ENCODE measurements around the gene TSFM. TPM values are rescaled to one million over a fixed set of nuclear protein-coding genes. Genes with fewer than 3 reads are reported as not detected.

TSFM gene
- total RNA-seq, 1 donor from 2014 or later: 53.7 TPM

DNA sequence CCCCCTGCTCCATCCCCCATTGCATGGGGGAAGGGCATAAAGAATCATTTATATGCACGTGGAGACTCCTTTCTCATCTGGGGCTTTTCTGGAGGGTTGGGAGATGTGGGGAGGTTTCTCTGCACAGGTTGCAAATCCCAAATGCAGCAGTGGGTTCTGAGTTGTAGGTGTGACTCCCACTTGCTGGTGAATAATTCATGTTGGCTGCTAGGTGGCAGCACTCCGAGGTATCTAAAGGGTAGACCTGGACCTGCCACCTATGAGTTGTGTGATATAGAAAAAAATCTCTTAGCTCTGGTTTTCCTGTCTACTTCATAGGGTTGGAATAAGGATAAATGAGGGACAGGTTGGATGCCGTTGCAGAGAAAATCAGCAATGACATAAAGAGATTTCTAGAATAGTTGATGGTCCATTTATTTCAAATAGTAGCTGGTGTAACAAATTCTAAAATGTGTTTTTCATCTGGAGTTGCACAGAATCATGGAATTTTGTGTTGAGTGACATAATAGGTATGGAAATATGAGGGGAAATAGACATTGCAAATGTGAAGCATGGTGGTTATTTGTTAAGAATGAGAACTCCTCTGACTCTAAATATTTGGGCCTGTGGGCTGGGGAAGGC lies 23.1 kb upstream of the TSFM start:
- TF ChIP-seq, protein P1, sequence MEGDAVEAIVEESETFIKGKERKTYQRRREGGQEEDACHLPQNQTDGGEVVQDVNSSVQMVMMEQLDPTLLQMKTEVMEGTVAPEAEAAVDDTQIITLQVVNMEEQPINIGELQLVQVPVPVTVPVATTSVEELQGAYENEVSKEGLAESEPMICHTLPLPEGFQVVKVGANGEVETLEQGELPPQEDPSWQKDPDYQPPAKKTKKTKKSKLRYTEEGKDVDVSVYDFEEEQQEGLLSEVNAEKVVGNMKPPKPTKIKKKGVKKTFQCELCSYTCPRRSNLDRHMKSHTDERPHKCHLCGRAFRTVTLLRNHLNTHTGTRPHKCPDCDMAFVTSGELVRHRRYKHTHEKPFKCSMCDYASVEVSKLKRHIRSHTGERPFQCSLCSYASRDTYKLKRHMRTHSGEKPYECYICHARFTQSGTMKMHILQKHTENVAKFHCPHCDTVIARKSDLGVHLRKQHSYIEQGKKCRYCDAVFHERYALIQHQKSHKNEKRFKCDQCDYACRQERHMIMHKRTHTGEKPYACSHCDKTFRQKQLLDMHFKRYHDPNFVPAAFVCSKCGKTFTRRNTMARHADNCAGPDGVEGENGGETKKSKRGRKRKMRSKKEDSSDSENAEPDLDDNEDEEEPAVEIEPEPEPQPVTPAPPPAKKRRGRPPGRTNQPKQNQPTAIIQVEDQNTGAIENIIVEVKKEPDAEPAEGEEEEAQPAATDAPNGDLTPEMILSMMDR (IDR thresholded peaks at IDR 0.05; ENCODE audit: borderline replicate concordance): peak; percentile 52
- Histone ChIP-seq H3K27ac (replicated peaks) (no peak overlapping the region), H3K4me1 (peaks cover 26% of the 10 kb centered on the region), H3K27me3 (ENCODE audit: low read depth) (peaks cover 28% of the 10 kb centered on the region), H3K4me3 (no peak overlapping the region), H3K36me3 (peaks cover 19% of the 10 kb centered on the region), H3K9me3 (replicated peaks) (no peaks in the 10 kb centered on the region)
- intact Hi-C loops (cut with micrococcal nuclease): no loop called here
- DNase-seq: no peak

DNA sequence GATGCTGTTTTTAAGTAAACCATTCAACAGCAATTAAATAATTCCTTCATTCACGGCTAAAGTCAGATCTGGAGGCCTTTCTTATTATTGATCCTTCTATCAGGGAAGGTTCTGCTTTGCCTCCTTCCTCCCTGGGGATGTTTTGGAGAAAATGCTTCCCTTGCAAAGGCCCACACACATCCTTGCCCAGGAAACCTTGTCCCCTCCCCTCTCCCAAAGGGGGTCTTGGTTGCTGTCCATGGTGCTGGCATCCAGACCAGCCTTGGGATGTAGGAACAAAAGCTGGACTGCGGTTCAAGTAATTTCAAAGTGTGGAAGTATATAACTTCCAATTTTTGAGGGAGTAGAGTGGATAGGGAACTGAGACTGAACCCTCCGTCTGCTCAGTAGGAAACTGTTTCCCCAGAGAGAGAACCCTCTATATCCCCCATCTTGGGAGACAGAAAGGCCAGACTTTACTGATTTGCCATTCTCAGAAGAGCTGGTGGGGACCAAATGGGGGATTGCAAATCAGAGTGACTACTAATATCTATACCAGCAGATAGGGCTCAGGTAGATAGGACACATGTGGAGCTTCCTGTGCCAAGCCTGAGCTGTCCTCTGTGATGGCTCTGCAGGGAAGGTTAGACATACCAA lies 22.1 kb upstream of the TSFM start:
- intact Hi-C loops (cut with micrococcal nuclease): no loop called here
- DNase-seq: no peak
- no peak overlapping the region for H3K4me3 ChIP-seq
- TF ChIP-seq, protein P1 (IDR thresholded peaks at IDR 0.05; ENCODE audit: borderline replicate concordance): no peak
- H3K4me1 ChIP-seq: peaks cover 26% of the 10 kb centered on the region
- no peaks in the 10 kb centered on the region for H3K9me3 ChIP-seq (replicated peaks)
- peaks cover 19% of the 10 kb centered on the region for H3K36me3 ChIP-seq
- H3K27me3 ChIP-seq (ENCODE audit: low read depth): peaks cover 38% of the 10 kb centered on the region
- H3K27ac ChIP-seq (replicated peaks): no peak overlapping the region

DNA sequence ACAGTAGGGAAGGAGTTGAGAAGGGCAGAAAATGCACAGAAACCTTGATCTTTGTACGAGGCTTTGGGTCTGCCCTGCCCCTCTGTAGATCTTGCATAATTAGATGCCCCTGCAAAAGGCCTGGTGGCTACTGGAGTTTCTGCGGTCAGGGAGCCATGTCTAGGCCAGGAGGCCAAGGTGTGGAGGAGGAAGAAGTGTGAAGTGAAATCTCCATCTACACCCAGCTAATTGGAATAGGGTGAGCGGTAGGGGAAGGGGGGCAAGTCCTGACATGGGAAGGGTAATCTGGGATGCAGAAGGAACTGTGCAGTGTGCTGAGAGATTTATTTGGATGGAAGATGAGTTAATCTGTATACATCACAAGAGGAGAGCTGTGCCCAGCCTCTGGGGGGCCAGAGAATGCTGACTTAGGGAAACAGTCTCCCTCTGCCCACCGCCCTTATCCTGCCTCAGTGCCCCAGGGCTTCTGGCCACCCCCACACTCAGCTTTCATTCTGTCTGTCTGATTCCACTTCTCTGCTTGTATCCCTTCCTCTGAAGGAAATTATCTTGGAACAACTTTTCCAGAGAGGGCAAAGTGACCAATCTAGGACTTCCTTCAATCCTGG lies 21.1 kb upstream of the TSFM start:
- intact Hi-C loops (cut with micrococcal nuclease): no loop called here
- no peaks in the 10 kb centered on the region for H3K9me3 ChIP-seq (replicated peaks)
- peaks cover 48% of the 10 kb centered on the region for H3K27me3 ChIP-seq (ENCODE audit: low read depth)

DNA sequence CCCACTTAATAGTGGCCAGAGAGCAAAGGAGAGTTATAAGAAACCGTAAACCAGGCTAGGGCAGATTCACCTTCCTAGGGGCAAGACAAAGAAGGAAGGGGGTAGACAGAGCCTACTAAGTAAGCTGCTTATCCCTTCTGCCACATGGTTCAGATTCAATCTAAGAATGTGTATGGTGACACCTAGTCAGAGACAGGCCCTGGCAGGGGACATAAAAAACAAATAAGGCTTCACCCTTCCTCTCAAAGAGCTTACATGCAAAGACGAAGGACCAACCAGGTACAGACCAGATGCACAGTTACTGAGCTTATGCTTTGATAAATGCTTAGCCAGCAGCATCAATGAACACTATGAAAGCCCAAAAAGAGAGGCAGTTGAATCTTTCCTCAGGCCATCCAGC lies 20.1 kb upstream of the TSFM start:
- H3K9me3 ChIP-seq (replicated peaks): no peaks in the 10 kb centered on the region
- peaks cover 55% of the 10 kb centered on the region for H3K27me3 ChIP-seq (ENCODE audit: low read depth)
- intact Hi-C loops (cut with micrococcal nuclease): no loop called here
- TF ChIP-seq, protein P1 (IDR thresholded peaks at IDR 0.05; ENCODE audit: borderline replicate concordance): no peak
- H3K27ac ChIP-seq (replicated peaks): no peak overlapping the region
- peaks cover 18% of the 10 kb centered on the region for H3K36me3 ChIP-seq
- no peak overlapping the region for H3K4me3 ChIP-seq
- no peak for DNase-seq
- H3K4me1 ChIP-seq: peaks cover 30% of the 10 kb centered on the region

More for the DNA sequence above, 21.1 kb upstream of the TSFM start:
- Histone ChIP-seq H3K36me3 (peaks cover 19% of the 10 kb centered on the region), H3K27ac (replicated peaks) (no peak overlapping the region), H3K4me1 (peaks cover 28% of the 10 kb centered on the region), H3K4me3 (no peak overlapping the region)
- TF ChIP-seq, protein P1 (IDR thresholded peaks at IDR 0.05; ENCODE audit: borderline replicate concordance): no peak
- no peak for DNase-seq

DNA sequence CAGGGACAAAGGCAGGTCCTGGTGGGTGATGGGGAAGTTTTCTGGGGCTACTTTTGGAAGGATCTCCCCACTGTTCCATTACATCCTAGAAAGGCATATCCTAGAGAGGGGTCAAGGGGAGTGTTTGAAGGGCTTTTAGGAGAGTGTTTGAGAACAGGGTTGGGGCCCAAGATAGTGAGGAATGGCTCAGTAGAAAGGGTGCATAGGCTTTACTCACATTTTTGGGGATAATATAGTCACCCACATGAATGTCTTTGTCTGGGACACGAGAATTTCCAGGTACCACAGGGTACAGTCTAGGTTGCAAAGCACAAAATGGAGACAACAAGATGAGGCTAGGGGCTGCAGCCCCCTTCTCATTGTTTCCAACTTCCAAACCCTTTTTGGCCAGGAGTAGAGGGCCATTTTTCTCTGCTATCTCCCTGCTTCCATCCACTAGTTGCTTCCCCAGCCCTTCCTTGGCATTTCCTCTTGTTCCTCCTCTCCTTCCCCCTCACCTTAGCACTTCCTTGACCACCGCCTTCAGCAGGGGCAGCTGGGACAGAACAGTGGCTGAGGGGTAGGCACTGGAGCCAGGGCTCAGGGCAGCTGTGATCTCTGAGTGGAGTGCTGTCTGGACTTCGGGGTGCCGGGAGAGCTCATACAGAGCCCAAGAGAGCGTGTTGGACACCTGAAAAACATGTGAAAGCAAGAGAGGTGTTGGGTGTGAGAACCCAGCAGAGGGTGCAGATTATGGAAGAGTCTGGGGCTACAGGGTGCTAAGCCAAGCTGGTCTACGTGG lies 18.5 kb upstream of the TSFM start:
- TF ChIP-seq, protein P1 (IDR thresholded peaks at IDR 0.05; ENCODE audit: borderline replicate concordance): no peak
- DNase-seq: no peak
- intact Hi-C loops (cut with micrococcal nuclease): no loop called here
- Histone ChIP-seq H3K36me3 (peaks cover 9% of the 10 kb centered on the region), H3K4me3 (peak overlapping the region; percentile 62), H3K4me1 (peaks cover 30% of the 10 kb centered on the region), H3K27ac (replicated peaks) (no peak overlapping the region), H3K27me3 (ENCODE audit: low read depth) (peaks cover 55% of the 10 kb centered on the region), H3K9me3 (replicated peaks) (no peaks in the 10 kb centered on the region)
